GM12878 (cell line): ENCODE measurements around the gene CFAP47. TPM values are rescaled to one million over a fixed set of nuclear protein-coding genes. Genes with fewer than 3 reads are reported as not detected.

Experiments used
- ATAC-seq: fragments of 200-7000 bp; cut with Tn5 transposase; 3 replicates; pipeline ENCODE4 v1.9.1; 2020; ENCODE audit warnings: mild to moderate bottlenecking, moderate library complexity
- BruUV-seq: library from RNA; stranded (reverse); fragments of 400-500 nt; replicated peaks from 2 replicates; lab custom pipeline; 2021; lab: Mats Ljungman, UMichigan
- CTCF ChIA-PET: fragments of 300-600 bp; sonication (Branson Sonifier 250); formaldehyde crosslinking; extraction: SDS; loops from one replicate; lab custom pipeline; 2021; ENCODE audit warnings: inconsistent platforms; lab: Yijun Ruan, JAX
- POLR2A ChIA-PET: fragments of 350-600 bp; formaldehyde crosslinking; extraction: SDS; loops from one replicate; lab custom pipeline; 2021; ENCODE audit warnings: inconsistent platforms; lab: Charles Lee
- RAD21 ChIA-PET: fragments of 300-600 bp; sonication (Branson Sonifier 250); formaldehyde crosslinking; loops from one replicate; lab custom pipeline; 2023; ENCODE audit warnings: antibody characterized with exemption; ENCODE audit not compliant: unreplicated experiment; lab: Charles Lee
- SMC1A ChIA-PET: fragments of 300-600 bp; sonication (Branson Sonifier 250); formaldehyde crosslinking; loops from one replicate; lab custom pipeline; 2023; ENCODE audit not compliant: unreplicated experiment, uncharacterized antibody; lab: Charles Lee
- DNase-seq: peaks from one replicate; pipeline ENCODE4 v3.0.0-alpha.2; 2011; ENCODE audit warnings: low read depth, low spot score
- FAIRE-seq: peaks from 3 replicates; lab custom pipeline; 2011; peaks lifted over from hg19 to GRCh38; lab: Jason Lieb, UNC
- H2AFZ ChIP-seq: 2 replicates; pipeline ENCODE4 v1.6.0; 2011; ENCODE audit warnings: low read depth, low read length, control low read depth; ENCODE audit not compliant: control insufficient read depth
- H3K27ac ChIP-seq: 2 replicates; pipeline ENCODE4 v1.5.1; 2011; ENCODE audit warnings: control low read depth; ENCODE audit not compliant: control insufficient read depth, insufficient read depth
- H3K27me3 ChIP-seq, 2 experiments: replicated peaks in 1 of 2; 2 replicates each; pipeline versions ENCODE4 v1.6.0 to v1.6.1; 2011; ENCODE audit warnings: low read length in 1 of 2; ENCODE audit not compliant: control insufficient read depth in 2 of 2, insufficient read depth in 2 of 2
- H3K36me3 ChIP-seq, 2 experiments: 2 replicates each; pipeline ENCODE4 v1.5.1; 2011; ENCODE audit warnings: low read length in 1 of 2; ENCODE audit not compliant: control insufficient read depth in 2 of 2, insufficient read depth in 2 of 2
- H3K4me1 ChIP-seq: 2 replicates; pipeline ENCODE4 v1.6.1; 2011; ENCODE audit warnings: mild to moderate bottlenecking, low read length, moderate library complexity, mixed read lengths; ENCODE audit not compliant: control insufficient read depth, insufficient read depth
- H3K4me2 ChIP-seq: 2 replicates; pipeline ENCODE4 v1.6.0; 2011; ENCODE audit warnings: control low read depth; ENCODE audit not compliant: control insufficient read depth, insufficient read depth
- H3K4me3 ChIP-seq: fragments of 200-600 bp; sonication (generic); 2 replicates; pipeline ENCODE4 v1.5.1; 2016
- H3K79me2 ChIP-seq: 2 replicates; pipeline ENCODE4 v1.6.0; 2011; ENCODE audit warnings: low read length; ENCODE audit not compliant: control insufficient read depth, insufficient read depth
- H3K9ac ChIP-seq: 2 replicates; pipeline ENCODE4 v1.8.0; 2011; ENCODE audit warnings: low read length, control low read depth, mixed read lengths; ENCODE audit not compliant: control insufficient read depth, insufficient read depth
- H3K9me3 ChIP-seq: replicated peaks from 3 replicates; pipeline ENCODE4 v1.5.1; 2011; ENCODE audit warnings: mild to moderate bottlenecking, low read length; ENCODE audit not compliant: control insufficient read depth, insufficient read depth
- H4K20me1 ChIP-seq: 2 replicates; pipeline ENCODE4 v1.6.0; 2011; ENCODE audit not compliant: control insufficient read depth, insufficient read depth
- BHLHE40 ChIP-seq, 2 experiments: fragments of 450-650 bp in 1 of 2; IDR thresholded peaks; 2 replicates each; pipeline ENCODE4 v1.6.1; 2011 to 2017; ENCODE audit warnings: low read depth in 2 of 2, borderline replicate concordance in 1 of 2, improper control_type of control experiment in 1 of 2, low read length in 1 of 2, mild to moderate bottlenecking in 1 of 2
- CEBPB ChIP-seq, 2 experiments: fragments of 150-350 bp in 1 of 2; IDR thresholded peaks; 2 replicates each; pipeline ENCODE4 v1.6.1; 2012 to 2014; ENCODE audit warnings: low read depth in 2 of 2, low read length in 2 of 2, borderline replicate concordance in 1 of 2, inconsistent platforms in 1 of 2
- EED ChIP-seq: sonication (generic); IDR thresholded peaks from 2 replicates; pipeline ENCODE4 v1.6.1; 2016; ENCODE audit warnings: antibody characterized with exemption, low read depth
- IKZF1 ChIP-seq: fragments of 450-650 bp; conservative IDR thresholded peaks from 2 replicates; pipeline ENCODE4 v1.6.1; 2017; ENCODE audit warnings: antibody characterized with exemption, mild to moderate bottlenecking
- LARP7 ChIP-seq: fragments of 450-650 bp; IDR thresholded peaks from 2 replicates; pipeline ENCODE4 v1.6.1; 2017; ENCODE audit warnings: mild to moderate bottlenecking
- NR2C2 ChIP-seq: IDR thresholded peaks from 2 replicates; pipeline ENCODE4 v1.6.1; 2011; ENCODE audit warnings: borderline replicate concordance, low read depth; ENCODE audit not compliant: control insufficient read depth, insufficient read length
- NR2F1 ChIP-seq: fragments of 450-650 bp; conservative IDR thresholded peaks from 2 replicates; pipeline ENCODE4 v1.6.1; 2017; ENCODE audit warnings: mild to moderate bottlenecking
- POLR2A ChIP-seq: IDR thresholded peaks from 2 replicates; pipeline ENCODE4 v1.6.1; 2011; ENCODE audit warnings: low read depth, mild to moderate bottlenecking, low read length
- POLR2AphosphoS2 ChIP-seq: IDR thresholded peaks from 2 replicates; pipeline ENCODE4 v1.6.1; 2011; ENCODE audit warnings: low read depth, mild to moderate bottlenecking, low read length, improper control_type of control experiment, moderate library complexity
- ZBED1 ChIP-seq: IDR thresholded peaks from 2 replicates; pipeline ENCODE4 v1.6.1; 2016; ENCODE audit warnings: borderline replicate concordance
- WGBS: methylation state at CpG from one replicate; pipeline ENCODE4 v1.1.6; 2016; ENCODE audit warnings: low lambda C conversion rate; ENCODE audit not compliant: insufficient replicate concordance, insufficient coverage; ENCODE audit errors: missing lambda C conversion rate; 5-methylcytosine and 5-hydroxymethylcytosine counted together
- in situ Hi-C: fragments of 300-500 bp; cut with MboI; formaldehyde crosslinking; loops from 9 replicates; pipeline ENCODE4 v1.14.3; 2018; ENCODE audit warnings: mixed read lengths
- intact Hi-C: fragments of 100-400 bp; cut with micrococcal nuclease; formaldehyde crosslinking; loops from one replicate; pipeline ENCODE4 v1.14.2; 2022; ENCODE audit not compliant: unreplicated experiment
- polyA plus RNA-seq, 11 experiments: library from polyadenylated mRNA; depleted of rRNA in 4 of 11; unstranded in 6 of 11; stranded (reverse) in 5 of 11; fragments of >200 nt; fragmentation: Nextera tagmentation in 4 of 11; fragmentation: Illumina TruSeq in 1 of 11; extraction: Ambion mirVana in 4 of 11; extraction: Trizol in 1 of 11; gene quantifications; 1 replicate in 1 of 11; 2 replicates in 10 of 11; pipeline versions ENCODE4 v1.2.1 to v1.2.3, GENCODE V29; 2011 to 2016; ENCODE audit warnings: inconsistent platforms in 2 of 11, missing spikeins in 2 of 11, low read depth in 1 of 11
- total RNA-seq, 4 experiments: library from RNA; depleted of rRNA in 3 of 4; stranded (reverse); fragments of >200 nt in 3 of 4; fragmentation: Illumina TruSeq in 1 of 4; extraction: Trizol in 1 of 4; gene quantifications; 2 replicates each; pipeline versions ENCODE4 v1.2.1 to v1.2.3, GENCODE V29; 2013 to 2021
- TF ChIP-seq, protein P1 (sequence below), 3 experiments: IDR thresholded peaks in 2 of 3; conservative IDR thresholded peaks in 1 of 3; 2 replicates each; pipeline ENCODE4 v1.5.1; 2011; ENCODE audit warnings: low read depth in 3 of 3, low read length in 3 of 3, mild to moderate bottlenecking in 3 of 3, control low read depth in 2 of 3, moderate library complexity in 2 of 3, inconsistent platforms in 1 of 3, mixed read lengths in 1 of 3; ENCODE audit not compliant: control insufficient read depth in 2 of 3, insufficient read depth in 1 of 3; ENCODE audit errors: extremely low read depth in 1 of 3

The CFAP47 gene
- total and polyA plus RNA-seq, 10 of the 15 experiments (the other 5 are each of a cell fraction or from before 2014, with no cell fraction given): 0.02 to 0.88 (median 0.06) TPM; not detected in 3

DNA sequence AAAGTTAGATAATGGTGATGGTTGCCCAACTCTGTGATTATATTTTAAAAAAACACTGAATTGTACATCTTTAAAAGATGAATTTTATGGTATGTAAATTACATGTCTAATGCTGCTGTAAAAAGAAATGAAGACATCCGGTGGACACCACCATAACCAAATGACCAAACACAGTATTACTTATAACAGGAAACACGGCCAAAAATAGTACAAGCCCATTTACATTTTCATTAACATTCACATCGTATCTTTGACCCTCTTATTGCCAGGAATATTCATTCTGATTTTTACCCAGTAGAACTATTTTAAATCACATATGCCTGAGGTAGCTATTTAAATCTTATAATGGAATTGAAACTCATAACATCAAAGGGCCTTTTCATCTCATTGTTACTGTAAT, 143.2 kb downstream of the CFAP47 start:
- RAD21 ChIA-PET: no interaction called here
- Histone ChIP-seq H3K4me3 (no peak overlapping the region), H2AFZ (no peak overlapping the region), H3K4me2 (no peak overlapping the region), H3K4me1 (no peaks in the 10 kb centered on the region), H3K27ac (no peak overlapping the region), H3K27me3 (no peaks in the 10 kb centered on the region; a peak in 1 of 4 replicates), H3K36me3 (no peaks in the 10 kb centered on the region), H4K20me1 (no peaks in the 10 kb centered on the region), H3K9me3 (no peaks in the 10 kb centered on the region), H3K9ac (no peak overlapping the region), H3K79me2 (no peaks in the 10 kb centered on the region)
- CTCF ChIA-PET: no interaction called here
- 13% methylated on average over 3 of the region's 3 CpGs for WGBS
- no peak for TF ChIP-seq LARP7
- no peak for TF ChIP-seq BHLHE40 (IDR thresholded peaks at IDR 0.05; ENCODE audit: borderline replicate concordance in 1 of 2, low read depth in 2 of 2, low read length in 1 of 2)
- no peak for TF ChIP-seq NR2F1
- no peak for TF ChIP-seq CEBPB (IDR thresholded peaks at IDR 0.05; ENCODE audit: borderline replicate concordance in 1 of 2, low read depth in 2 of 2, low read length in 2 of 2)
- TF ChIP-seq ZBED1: no peak
- no peak for TF ChIP-seq EED
- TF ChIP-seq IKZF1: no peak
- TF ChIP-seq, protein P1, sequence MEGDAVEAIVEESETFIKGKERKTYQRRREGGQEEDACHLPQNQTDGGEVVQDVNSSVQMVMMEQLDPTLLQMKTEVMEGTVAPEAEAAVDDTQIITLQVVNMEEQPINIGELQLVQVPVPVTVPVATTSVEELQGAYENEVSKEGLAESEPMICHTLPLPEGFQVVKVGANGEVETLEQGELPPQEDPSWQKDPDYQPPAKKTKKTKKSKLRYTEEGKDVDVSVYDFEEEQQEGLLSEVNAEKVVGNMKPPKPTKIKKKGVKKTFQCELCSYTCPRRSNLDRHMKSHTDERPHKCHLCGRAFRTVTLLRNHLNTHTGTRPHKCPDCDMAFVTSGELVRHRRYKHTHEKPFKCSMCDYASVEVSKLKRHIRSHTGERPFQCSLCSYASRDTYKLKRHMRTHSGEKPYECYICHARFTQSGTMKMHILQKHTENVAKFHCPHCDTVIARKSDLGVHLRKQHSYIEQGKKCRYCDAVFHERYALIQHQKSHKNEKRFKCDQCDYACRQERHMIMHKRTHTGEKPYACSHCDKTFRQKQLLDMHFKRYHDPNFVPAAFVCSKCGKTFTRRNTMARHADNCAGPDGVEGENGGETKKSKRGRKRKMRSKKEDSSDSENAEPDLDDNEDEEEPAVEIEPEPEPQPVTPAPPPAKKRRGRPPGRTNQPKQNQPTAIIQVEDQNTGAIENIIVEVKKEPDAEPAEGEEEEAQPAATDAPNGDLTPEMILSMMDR (IDR thresholded peaks at IDR 0.05 in 2 of 3, conservative IDR thresholded peaks at IDR 0.05 in 1 of 3; ENCODE audit: control insufficient read depth in 2 of 3, extremely low read depth in 1 of 3, insufficient read depth in 1 of 3, low read depth in 3 of 3, low read length in 3 of 3): no peak
- TF ChIP-seq POLR2A: no peak
- TF ChIP-seq POLR2AphosphoS2: no peak
- TF ChIP-seq NR2C2: no peak
- in situ Hi-C loops (no loop called here), intact Hi-C loops (no loop called here)
- POLR2A ChIA-PET: no interaction called here
- no peak for ATAC-seq
- no peak for FAIRE-seq
- no TSS peak for BruUV-seq
- SMC1A ChIA-PET: interaction anchor here (0.7 kb wide), 1 partner anchor 11 kb away, joined by 3 read pairs; no protein-coding TSS in a partner anchor
- DNase-seq: no peak
